ENCODE results near the gene FYCO1. TPM values are rescaled to one million over a fixed set of nuclear protein-coding genes. Genes with fewer than 3 reads are reported as not detected.
A peak's percentile ranks its signal among the peaks of the same experiment; 100 is the strongest.

Gene FYCO1
- total and polyA plus RNA-seq, 9 of the 15 experiments (the other 6 are each of a cell fraction or from before 2014, with no cell fraction given), result 2.1 to 13.8 (median 7.4) TPM

DNA sequence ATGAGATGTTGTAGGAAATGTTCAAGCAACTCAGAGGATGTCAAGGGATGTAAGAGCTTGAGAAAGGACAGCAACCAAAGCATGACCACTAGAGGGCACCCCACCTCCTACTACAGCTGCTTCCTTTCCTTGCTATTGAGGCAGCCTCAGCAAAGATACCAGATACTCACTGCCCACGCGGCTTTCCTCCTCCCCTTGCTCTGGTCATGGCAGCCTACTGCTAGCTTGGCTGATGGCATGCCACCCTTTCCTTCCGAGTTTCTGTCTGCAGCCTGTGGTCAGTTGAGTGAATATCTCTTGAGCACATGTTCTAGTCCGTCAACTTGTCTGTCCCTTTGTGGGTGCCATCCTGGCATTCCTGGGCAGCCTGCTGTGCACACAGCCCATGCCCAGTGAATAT is 56.8 kb downstream of the FYCO1 start (continued):
- TF ChIP-seq ZNF76 (CRISPR knock-in tag; IDR thresholded peaks at IDR 0.05; ENCODE audit: borderline replicate concordance), result no peak
- TF ChIP-seq, protein P1, sequence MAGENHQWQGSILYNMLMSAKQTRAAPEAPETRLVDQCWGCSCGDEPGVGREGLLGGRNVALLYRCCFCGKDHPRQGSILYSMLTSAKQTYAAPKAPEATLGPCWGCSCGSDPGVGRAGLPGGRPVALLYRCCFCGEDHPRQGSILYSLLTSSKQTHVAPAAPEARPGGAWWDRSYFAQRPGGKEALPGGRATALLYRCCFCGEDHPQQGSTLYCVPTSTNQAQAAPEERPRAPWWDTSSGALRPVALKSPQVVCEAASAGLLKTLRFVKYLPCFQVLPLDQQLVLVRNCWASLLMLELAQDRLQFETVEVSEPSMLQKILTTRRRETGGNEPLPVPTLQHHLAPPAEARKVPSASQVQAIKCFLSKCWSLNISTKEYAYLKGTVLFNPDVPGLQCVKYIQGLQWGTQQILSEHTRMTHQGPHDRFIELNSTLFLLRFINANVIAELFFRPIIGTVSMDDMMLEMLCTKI (IDR thresholded peaks at IDR 0.05; ENCODE audit: partially characterized antibody), result no peak
- no peak for TF ChIP-seq ZNF282 (CRISPR knock-in tag; IDR thresholded peaks at IDR 0.05)
- no peak for TF ChIP-seq NRF1 (conservative IDR thresholded peaks at IDR 0.05 in 1 of 2, IDR thresholded peaks at IDR 0.05 in 1 of 2)
- no peak for TF ChIP-seq ZBTB7A (IDR thresholded peaks at IDR 0.05; ENCODE audit: borderline replicate concordance, control insufficient read depth, low read depth, low read length)
- no peak for TF ChIP-seq SIX5 (IDR thresholded peaks at IDR 0.05; ENCODE audit: borderline replicate concordance in 1 of 2, insufficient read depth in 1 of 2, low read depth in 1 of 2, low read length in 2 of 2)
- TF ChIP-seq RCOR1 (IDR thresholded peaks at IDR 0.05; ENCODE audit: borderline replicate concordance in 1 of 2, low read depth in 2 of 2, low read length in 2 of 2), result peak in 1 of 2 experiments; percentile 68; a peak in 1 of 4 replicates
- TF ChIP-seq, protein P2, sequence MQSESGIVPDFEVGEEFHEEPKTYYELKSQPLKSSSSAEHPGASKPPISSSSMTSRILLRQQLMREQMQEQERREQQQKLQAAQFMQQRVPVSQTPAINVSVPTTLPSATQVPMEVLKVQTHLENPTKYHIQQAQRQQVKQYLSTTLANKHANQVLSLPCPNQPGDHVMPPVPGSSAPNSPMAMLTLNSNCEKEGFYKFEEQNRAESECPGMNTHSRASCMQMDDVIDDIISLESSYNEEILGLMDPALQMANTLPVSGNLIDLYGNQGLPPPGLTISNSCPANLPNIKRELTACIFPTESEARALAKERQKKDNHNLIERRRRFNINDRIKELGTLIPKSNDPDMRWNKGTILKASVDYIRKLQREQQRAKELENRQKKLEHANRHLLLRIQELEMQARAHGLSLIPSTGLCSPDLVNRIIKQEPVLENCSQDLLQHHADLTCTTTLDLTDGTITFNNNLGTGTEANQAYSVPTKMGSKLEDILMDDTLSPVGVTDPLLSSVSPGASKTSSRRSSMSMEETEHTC (IDR thresholded peaks at IDR 0.05), result no peak
- TF ChIP-seq SRSF3 (IDR thresholded peaks at IDR 0.05; ENCODE audit: insufficient read depth, low read length), result no peak
- TF ChIP-seq, protein P3, sequence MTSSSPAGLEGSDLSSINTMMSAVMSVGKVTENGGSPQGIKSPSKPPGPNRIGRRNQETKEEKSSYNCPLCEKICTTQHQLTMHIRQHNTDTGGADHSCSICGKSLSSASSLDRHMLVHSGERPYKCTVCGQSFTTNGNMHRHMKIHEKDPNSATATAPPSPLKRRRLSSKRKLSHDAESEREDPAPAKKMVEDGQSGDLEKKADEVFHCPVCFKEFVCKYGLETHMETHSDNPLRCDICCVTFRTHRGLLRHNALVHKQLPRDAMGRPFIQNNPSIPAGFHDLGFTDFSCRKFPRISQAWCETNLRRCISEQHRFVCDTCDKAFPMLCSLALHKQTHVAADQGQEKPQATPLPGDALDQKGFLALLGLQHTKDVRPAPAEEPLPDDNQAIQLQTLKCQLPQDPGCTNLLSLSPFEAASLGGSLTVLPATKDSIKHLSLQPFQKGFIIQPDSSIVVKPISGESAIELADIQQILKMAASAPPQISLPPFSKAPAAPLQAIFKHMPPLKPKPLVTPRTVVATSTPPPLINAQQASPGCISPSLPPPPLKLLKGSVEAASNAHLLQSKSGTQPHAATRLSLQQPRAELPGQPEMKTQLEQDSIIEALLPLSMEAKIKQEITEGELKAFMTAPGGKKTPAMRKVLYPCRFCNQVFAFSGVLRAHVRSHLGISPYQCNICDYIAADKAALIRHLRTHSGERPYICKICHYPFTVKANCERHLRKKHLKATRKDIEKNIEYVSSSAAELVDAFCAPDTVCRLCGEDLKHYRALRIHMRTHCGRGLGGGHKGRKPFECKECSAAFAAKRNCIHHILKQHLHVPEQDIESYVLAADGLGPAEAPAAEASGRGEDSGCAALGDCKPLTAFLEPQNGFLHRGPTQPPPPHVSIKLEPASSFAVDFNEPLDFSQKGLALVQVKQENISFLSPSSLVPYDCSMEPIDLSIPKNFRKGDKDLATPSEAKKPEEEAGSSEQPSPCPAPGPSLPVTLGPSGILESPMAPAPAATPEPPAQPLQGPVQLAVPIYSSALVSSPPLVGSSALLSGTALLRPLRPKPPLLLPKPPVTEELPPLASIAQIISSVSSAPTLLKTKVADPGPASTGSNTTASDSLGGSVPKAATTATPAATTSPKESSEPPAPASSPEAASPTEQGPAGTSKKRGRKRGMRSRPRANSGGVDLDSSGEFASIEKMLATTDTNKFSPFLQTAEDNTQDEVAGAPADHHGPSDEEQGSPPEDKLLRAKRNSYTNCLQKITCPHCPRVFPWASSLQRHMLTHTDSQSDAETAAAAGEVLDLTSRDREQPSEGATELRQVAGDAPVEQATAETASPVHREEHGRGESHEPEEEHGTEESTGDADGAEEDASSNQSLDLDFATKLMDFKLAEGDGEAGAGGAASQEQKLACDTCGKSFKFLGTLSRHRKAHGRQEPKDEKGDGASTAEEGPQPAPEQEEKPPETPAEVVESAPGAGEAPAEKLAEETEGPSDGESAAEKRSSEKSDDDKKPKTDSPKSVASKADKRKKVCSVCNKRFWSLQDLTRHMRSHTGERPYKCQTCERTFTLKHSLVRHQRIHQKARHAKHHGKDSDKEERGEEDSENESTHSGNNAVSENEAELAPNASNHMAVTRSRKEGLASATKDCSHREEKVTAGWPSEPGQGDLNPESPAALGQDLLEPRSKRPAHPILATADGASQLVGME (CRISPR knock-in tag; IDR thresholded peaks at IDR 0.05), result no peak
- no peak for TF ChIP-seq ZNF324 (CRISPR knock-in tag; IDR thresholded peaks at IDR 0.05)
- TF ChIP-seq HMGN3 (IDR thresholded peaks at IDR 0.05; ENCODE audit: borderline replicate concordance, extremely low read depth, insufficient read length, low read depth, low read length), result no peak
- TF ChIP-seq, protein P4, sequence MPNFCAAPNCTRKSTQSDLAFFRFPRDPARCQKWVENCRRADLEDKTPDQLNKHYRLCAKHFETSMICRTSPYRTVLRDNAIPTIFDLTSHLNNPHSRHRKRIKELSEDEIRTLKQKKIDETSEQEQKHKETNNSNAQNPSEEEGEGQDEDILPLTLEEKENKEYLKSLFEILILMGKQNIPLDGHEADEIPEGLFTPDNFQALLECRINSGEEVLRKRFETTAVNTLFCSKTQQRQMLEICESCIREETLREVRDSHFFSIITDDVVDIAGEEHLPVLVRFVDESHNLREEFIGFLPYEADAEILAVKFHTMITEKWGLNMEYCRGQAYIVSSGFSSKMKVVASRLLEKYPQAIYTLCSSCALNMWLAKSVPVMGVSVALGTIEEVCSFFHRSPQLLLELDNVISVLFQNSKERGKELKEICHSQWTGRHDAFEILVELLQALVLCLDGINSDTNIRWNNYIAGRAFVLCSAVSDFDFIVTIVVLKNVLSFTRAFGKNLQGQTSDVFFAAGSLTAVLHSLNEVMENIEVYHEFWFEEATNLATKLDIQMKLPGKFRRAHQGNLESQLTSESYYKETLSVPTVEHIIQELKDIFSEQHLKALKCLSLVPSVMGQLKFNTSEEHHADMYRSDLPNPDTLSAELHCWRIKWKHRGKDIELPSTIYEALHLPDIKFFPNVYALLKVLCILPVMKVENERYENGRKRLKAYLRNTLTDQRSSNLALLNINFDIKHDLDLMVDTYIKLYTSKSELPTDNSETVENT (CRISPR knock-in tag; IDR thresholded peaks at IDR 0.05), result 0 out of 2 replicates have a peak, but pooled peaks have one; percentile 30
- TF ChIP-seq BRF1 (IDR thresholded peaks at IDR 0.05; ENCODE audit: borderline replicate concordance, extremely low read depth, insufficient read length), result no peak

Data from K562 (cell line).